K562 (cell line): Measurements from ENCODE around the gene SEPTIN6.

Source experiments
- CTCF ChIP-seq, 3 experiments: IDR thresholded peaks in 2 of 3; conservative IDR thresholded peaks in 1 of 3; 2 replicates each; pipeline ENCODE4 v1.5.1; 2011 to 2012; ENCODE audit warnings: low read length in 3 of 3, mild to moderate bottlenecking in 3 of 3, control low read depth in 2 of 3, improper control_type of control experiment in 1 of 3, inconsistent platforms in 1 of 3, low read depth in 1 of 3, mixed read lengths in 1 of 3, moderate library complexity in 1 of 3; ENCODE audit not compliant: insufficient read depth in 2 of 3
- ETS2 ChIP-seq: IDR thresholded peaks from 2 replicates; pipeline ENCODE4 v1.6.1; 2016; ENCODE audit warnings: borderline replicate concordance, missing genetic modification characterization, mild to moderate bottlenecking, moderate library complexity, missing compliant biosample characterization; ENCODE audit not compliant: poor library complexity, severe bottlenecking
- FOXM1 ChIP-seq, 2 experiments: fragments of 450-650 bp in 1 of 2; sonication (generic) in 1 of 2; formaldehyde crosslinking in 1 of 2; IDR thresholded peaks; 2 replicates each; pipeline versions ENCODE4 v1.6.1 to v1.9.0; 2017 to 2022; ENCODE audit warnings: low read depth in 2 of 2, mild to moderate bottlenecking in 2 of 2, missing genetic modification reagents in 1 of 2, moderate library complexity in 1 of 2
- MAFF ChIP-seq: IDR thresholded peaks from 2 replicates; pipeline ENCODE4 v1.6.1; 2012; ENCODE audit warnings: low read length, improper control_type of control experiment
- POLR2A ChIP-seq: fragments of 450-650 bp; conservative IDR thresholded peaks from 2 replicates; pipeline ENCODE4 v1.6.1; 2016
- SMARCA5 ChIP-seq: fragments of 450-650 bp; IDR thresholded peaks from 2 replicates; pipeline ENCODE4 v1.6.1; 2016
- SNAPC5 ChIP-seq: fragments of 250-450 bp; sonication (Bioruptor Pico); IDR thresholded peaks from 2 replicates; pipeline ENCODE4 v1.8.0; 2021; ENCODE audit warnings: moderate library complexity, mild to moderate bottlenecking, inconsistent platforms
- TF ChIP-seq, protein P1 (sequence below): fragments of 250-450 bp; sonication (Bioruptor Pico); IDR thresholded peaks from 2 replicates; pipeline ENCODE4 v1.4.0; 2020; ENCODE audit warnings: mild to moderate bottlenecking

- TF ChIP-seq FOXM1 (IDR thresholded peaks at IDR 0.05; ENCODE audit: low read depth): no peak
- no peak for TF ChIP-seq FOXM1 (CRISPR knock-in tag; IDR thresholded peaks at IDR 0.05; ENCODE audit: low read depth)
- TF ChIP-seq POLR2A: no peak
- TF ChIP-seq SMARCA5: no peak
- no peak for TF ChIP-seq SNAPC5 (CRISPR knock-in tag)
- TF ChIP-seq, protein P1, sequence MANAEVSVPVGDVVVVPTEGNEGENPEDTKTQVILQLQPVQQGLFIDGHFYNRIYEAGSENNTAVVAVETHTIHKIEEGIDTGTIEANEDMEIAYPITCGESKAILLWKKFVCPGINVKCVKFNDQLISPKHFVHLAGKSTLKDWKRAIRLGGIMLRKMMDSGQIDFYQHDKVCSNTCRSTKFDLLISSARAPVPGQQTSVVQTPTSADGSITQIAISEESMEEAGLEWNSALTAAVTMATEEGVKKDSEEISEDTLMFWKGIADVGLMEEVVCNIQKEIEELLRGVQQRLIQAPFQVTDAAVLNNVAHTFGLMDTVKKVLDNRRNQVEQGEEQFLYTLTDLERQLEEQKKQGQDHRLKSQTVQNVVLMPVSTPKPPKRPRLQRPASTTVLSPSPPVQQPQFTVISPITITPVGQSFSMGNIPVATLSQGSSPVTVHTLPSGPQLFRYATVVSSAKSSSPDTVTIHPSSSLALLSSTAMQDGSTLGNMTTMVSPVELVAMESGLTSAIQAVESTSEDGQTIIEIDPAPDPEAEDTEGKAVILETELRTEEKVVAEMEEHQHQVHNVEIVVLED: no peak
- TF ChIP-seq ETS2 (tag): no peak
- no peak for TF ChIP-seq MAFF
- TF ChIP-seq CTCF (IDR thresholded peaks at IDR 0.05 in 2 of 3, conservative IDR thresholded peaks at IDR 0.05 in 1 of 3; ENCODE audit: insufficient read depth in 2 of 3, low read depth in 1 of 3, low read length in 3 of 3): no peak
These were observed 6.8 kb downstream of the SEPTIN6 start for GRCh38 chrX:119686087-119686691.
